Measurements from ENCODE around the gene NSMCE1. TPM values are rescaled to one million over a fixed set of nuclear protein-coding genes. Genes with fewer than 3 reads are reported as not detected.

NSMCE1 gene
- total RNA-seq, 1 experiment from 2014 or later, result 37.0 TPM

GRCh38 chr16:27175888-27176287 is 92.7 kb downstream of the NSMCE1 start:
- H3K4me1 ChIP-seq, result peaks cover 9% of the 10 kb centered on the region
- Mint-ChIP-seq H3K27ac (ENCODE audit: unreplicated experiment) (no peak overlapping the region), H3K36me3 (ENCODE audit: insufficient read depth, unreplicated experiment) (peaks cover 3% of the 10 kb centered on the region), H3K4me1 (ENCODE audit: low read depth, unreplicated experiment) (peaks cover 6% of the 10 kb centered on the region), H3K4me3 (ENCODE audit: unreplicated experiment) (no peak overlapping the region), H3K9me3 (ENCODE audit: unreplicated experiment) (peaks cover 15% of the 10 kb centered on the region), H3K27me3 (ENCODE audit: insufficient read depth, unreplicated experiment) (peaks cover 2% of the 10 kb centered on the region)
- BruUV-seq (replicated peaks), result no TSS peak
- DNase-seq, result no peak
- no peak overlapping the region for H3K4me3 ChIP-seq (ENCODE audit: low read depth, low read length)
- ChIA-PET POLR2A (no interaction called here), CTCF (no interaction called here)
- no peaks in the 10 kb centered on the region for H3K9me3 ChIP-seq
- no peaks in the 10 kb centered on the region for H3K27me3 ChIP-seq (replicated peaks; ENCODE audit: control insufficient read depth, insufficient read depth, low read length)
- intact Hi-C loops (cut with micrococcal nuclease; ENCODE audit: unreplicated experiment), result no loop called here
- no peaks in the 10 kb centered on the region for H3K36me3 ChIP-seq (ENCODE audit: control insufficient read depth, insufficient read depth, low read length)
- no peak for TF ChIP-seq CTCF (IDR thresholded peaks at IDR 0.05; ENCODE audit: insufficient read depth in 1 of 2, low read depth in 1 of 2, low read length in 1 of 2, severe bottlenecking in 1 of 2, unreplicated experiment in 1 of 2)

Other genes starting within 250 kb of the NSMCE1 start
- not detected in 2 replicates for gene C16orf82, start 201.8 kb downstream of the NSMCE1 start, total RNA-seq (2022)
- gene KDM8, start 65.2 kb downstream of the NSMCE1 start, total RNA-seq (2022), result 7.0 and 11.1 TPM in 2 replicates
- 32.6 and 34.4 TPM in 2 replicates for gene IL4R, start 45.2 kb upstream of the NSMCE1 start, total RNA-seq (2022)
- gene IL21R, start 133.4 kb upstream of the NSMCE1 start, total RNA-seq (2022), result 0.07 and 0.12 TPM in 2 replicates

Measured in Caco-2 (cell line).